Stimulated activated CD4-positive, alpha-beta T cell treated with anti-CD3 and anti-CD28 coated beads, Interleukin-1b, Interleukin-23, amount 100 ng/mL, for 1 hour (primary cell): Measurements from ENCODE around the gene CISD1.

ENCODE experiments used
- DNase-seq, 2 donors: peaks; one replicate each; pipeline ENCODE4 v3.0.0-alpha.2; 2020; ENCODE audit warnings: low read depth in 2 of 2

Gene CISD1

DNA sequence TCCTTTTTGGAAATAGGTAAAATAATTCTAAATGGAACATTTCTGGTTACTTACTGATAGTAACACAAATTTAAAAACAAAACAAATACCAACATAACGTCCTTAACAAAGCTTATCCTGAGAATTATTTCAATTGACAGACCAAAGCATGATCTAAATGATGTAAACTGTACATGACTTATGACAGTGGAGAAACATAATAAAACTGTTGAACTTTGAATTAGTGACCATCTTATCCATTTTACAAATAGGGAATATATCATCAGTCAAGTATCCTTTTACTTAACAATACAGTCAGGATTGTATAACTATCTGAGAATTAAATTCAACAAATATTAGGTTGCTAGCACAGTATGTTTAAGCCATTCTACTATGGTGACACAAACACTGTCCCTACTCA, 3.7 kb upstream of the CISD1 start:
- DNase-seq, result no peak

DNA sequence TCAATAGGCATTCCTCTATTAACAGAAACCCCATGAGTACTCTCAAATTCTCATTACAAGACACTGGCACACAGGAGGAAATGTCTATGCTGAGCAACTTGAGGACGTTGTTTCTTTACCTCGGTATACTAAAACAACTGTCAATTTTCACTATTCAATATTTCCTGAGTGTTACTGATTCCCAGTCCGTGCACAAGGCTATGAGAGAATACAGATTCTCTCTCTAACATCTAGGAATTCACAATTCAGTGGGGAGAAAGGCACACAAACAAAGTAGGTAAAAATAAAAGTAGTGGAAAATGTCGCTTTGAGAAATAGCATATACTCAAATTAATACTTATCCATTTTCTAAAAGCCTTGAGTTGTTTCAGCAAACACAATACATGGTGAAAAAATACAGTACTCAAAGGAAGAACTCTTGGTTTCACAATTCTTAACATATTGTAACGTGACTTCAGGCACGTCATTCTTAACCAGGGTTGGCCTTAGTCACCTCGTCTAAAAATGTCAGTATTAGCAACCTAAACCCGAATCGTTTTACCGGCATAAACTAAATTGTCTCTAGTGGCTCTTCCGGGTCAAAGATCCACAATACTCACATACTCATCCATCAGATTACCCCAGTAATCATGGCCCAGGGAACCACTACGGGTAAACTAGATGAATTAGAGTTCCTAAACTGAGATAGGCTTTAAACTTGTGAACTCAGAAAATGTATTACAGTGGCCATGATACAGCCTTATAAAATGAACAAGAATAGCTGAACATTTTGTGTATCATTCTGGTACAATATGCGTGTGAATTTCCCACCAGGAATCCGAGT, 2.7 kb upstream of the CISD1 start:
- no peak for DNase-seq

DNA sequence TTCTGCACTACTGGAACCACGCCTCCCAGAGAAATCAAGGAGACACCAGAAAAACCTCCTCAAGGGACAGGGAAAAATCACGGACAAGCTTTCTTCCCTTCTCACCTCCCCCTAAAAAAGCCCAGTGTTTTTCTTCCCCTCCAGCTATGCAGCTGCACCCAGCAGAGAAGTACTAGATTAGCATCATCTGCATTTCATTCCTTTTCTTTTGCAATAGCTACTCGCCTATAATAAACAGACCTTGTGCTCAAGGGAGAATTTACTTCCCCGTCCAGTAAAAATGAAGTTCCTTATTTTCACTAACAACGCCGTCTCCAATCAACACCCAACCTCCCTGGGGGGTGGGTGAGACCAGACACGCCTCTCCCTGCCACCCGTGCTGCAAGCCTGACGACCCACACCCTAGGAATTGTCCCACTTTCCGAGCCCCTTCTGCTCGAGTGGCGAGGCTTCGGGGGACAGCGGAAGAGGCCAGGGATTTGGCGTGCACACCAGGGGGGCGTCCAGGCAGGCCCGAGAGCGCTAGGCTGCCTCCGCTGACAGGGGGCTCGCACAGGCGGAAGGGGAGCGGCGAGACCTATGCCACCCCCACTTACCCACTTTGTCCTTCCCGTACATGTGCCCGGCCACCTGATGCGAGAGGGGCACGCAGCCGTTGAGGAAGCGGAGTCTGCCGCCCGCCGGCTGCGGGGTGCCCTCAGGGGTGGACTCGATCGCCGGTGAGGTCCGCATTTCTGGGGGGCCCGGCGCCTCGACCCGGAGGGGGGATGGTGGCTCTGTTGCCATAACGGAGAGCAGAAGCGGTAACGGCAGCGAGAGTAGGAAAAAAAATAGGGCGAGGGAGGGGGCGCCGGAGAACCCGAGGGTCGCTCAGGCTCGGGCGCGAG, 1.9 kb upstream of the CISD1 start:
- DNase-seq, result no peak

DNA sequence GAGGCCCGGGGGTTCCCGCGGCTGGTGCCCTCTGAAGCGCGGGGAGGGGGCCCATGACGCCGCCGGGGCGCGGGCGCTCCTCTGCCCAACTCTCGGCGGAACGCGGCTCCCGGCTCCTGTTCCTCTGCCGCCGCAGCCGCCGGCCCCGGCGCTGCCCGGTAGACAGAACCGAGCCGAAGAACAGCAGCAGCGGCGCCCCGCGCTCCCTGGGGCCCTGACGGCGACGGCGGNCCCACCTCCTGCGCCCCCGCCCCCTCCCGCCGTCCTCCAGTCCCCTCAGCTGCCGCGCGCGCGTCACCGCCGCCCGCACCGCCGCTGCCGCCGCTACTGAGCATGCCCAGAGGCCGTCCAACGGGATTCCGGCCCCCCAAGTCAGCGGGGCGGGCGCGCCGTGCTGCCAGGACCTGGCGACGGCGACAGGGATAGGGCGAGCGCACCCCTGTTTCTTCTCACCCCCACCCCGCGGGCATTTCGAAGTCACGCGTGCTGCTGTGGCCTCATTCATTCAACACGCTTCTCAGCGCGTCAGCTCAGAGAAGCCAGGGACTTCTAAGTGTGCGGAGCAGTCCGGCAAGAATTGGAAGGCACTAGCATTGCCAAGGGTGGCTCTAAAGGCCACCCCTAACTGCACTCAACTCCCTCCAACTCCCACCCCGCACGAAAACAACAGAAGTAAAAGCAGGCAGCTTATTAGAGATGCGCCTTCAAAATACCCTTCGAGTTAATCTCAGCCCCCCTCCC, 1.1 kb upstream of the CISD1 start, which contains the start of gene IPMK:
IPMK (minus strand) TSS at position 182 of the 741 bp plus-strand sequence. CDS start 283 bp downstream, outside the sequence.
- peak; percentile 83 to 85 for DNase-seq

DNA sequence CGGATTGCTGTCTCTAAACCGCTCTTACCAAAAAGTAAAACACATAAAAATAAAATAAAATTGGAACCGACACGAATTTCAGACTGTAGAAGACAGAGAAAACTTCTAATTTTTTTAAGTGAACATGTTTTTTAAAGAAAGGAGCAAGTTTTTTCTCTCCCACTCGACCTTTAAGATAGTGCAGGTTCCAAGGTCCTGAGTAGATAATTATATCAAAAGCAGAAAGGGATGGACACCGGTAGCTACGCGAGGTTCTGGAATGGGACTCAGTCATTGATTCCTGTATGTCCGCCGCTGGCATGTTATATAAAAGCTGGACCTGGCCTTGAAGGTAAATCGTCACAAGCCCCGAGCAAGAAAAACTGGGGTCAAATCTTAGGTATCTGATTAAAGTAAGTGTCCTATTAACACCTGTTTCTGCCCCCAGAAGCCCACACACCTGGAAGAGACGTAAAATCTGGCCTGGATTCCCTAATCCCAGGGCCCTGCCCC, 462 bp upstream of the CISD1 start:
- no peak for DNase-seq

DNA sequence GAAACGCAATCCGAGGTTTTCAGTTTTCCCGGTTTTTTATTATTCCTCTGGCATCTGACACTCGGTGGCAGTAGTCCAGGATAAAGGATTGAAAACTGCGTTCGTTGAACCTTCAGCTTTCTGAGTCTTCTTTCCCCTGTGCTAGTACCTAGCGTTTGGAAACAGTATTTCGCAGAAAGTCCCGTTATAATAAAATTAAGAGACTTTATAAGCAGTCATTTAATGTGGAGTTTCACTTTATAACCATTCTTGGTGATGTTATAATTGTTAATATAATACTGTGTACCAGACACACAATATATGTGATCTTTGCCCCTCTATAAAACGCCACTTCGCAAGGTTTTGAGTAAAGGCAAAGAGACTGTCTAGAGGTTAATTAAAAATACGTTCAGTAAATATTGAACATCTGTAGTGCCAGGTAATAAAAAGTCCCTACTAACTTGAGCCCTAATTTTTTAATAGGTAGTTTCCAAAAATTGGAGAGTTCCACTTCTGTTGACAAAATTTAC, 874 bp downstream of the CISD1 start:
- DNase-seq, result no peak

DNA sequence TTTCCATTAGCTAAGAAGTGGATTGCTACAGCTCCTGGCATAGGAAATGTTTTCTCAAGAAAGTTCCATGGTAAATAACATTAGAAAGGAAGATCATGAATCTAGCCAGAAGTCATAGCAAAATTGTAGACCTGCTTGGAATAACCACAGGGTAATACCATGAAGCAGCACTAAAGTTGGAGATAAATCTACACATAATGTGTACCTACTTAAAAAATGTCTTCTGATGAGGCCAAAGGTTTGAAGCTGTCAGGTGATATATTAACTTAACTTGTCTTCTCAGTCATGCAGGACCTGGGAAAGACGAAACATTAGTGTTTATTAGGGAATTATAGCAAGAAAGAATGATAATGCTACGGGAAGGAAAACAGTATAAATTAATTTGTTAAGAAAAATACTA, 6.3 kb downstream of the CISD1 start:
- no peak for DNase-seq

DNA sequence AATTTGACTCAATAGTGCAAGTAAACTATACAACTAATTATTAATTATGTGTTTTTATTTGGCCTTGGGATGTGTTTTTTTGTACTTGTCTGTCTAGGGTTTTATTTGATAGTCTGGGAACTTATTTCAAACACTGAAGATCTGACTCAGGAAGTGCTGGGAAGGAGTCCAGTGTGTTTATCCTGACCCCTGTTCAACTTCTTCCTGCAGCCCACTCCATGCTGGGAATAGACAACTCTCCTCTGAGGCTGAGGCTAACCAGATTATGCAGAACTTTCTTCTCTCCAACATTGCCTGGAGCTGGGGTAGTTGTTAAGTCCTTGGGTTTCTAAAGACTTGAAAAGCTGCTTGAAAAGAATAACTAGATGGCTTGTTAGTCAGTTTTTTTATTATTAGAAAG, 6.9 kb downstream of the CISD1 start:
- no peak for DNase-seq

DNA sequence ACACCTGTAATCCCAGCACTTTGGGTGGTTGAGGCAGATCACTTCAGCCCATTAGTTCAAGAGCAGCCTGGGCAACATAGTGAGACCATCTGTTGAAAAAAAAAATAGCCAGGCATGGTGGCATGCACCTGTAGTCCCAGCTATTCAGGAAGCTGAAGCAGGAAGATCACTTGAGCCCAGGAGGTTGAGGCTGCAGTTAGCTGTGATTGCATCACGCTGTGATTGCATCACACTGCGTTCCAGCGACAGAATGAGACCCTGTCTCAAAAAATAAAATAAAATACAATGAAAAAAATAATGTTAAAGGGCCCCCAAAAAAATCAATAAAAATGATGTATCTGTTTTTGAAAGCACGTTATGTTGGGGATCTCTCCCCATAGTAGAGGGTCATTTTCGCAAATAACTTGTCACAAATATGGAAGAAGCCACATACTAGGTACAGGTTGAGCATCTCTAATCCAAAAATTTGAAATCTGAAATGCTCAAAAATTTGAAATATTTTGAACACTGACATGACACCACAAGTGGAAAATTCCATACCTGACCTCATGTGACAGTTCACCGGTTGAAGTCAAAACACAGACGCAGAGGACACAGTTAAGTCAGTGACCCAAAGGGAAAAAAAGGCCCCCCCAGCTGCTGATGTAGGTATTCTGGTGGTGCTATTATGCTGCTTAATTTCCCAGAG, 9.5 kb downstream of the CISD1 start:
- no peak for DNase-seq

DNA sequence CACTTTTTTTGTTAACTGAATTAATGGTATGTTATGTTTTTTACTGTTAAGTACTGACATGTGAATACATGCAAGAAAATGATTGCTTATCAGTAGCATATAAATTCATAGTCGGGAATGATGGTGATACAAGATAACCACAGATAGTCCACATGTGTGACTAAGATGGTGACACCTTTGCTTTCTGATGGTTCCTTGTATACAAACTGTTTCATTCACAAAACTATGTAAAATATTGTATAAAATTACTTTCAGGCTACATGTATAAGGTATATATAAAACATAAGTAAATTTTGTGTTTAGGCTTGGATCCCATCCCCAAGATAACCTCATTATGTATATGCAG, 10.0 kb downstream of the CISD1 start:
- DNase-seq, result no peak

DNA sequence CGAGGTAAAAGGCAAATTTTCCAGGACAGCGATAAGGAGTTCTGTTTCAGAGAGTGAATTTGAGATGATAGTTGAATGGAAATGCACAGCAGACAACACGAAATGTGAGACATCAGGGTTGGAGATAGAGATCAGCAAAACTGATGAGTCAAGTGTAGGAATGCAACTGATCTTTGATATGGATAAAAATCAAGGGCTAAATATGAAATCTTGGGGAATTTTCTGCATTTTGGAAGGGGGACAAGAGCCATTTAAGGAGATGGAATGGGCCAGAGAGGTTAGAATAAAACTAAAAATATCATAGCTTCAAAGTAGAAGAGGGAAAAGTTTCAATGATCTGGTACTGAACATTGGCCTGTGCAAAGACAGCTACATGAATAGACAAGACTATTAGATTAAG, 11.5 kb downstream of the CISD1 start:
- no peak for DNase-seq

DNA sequence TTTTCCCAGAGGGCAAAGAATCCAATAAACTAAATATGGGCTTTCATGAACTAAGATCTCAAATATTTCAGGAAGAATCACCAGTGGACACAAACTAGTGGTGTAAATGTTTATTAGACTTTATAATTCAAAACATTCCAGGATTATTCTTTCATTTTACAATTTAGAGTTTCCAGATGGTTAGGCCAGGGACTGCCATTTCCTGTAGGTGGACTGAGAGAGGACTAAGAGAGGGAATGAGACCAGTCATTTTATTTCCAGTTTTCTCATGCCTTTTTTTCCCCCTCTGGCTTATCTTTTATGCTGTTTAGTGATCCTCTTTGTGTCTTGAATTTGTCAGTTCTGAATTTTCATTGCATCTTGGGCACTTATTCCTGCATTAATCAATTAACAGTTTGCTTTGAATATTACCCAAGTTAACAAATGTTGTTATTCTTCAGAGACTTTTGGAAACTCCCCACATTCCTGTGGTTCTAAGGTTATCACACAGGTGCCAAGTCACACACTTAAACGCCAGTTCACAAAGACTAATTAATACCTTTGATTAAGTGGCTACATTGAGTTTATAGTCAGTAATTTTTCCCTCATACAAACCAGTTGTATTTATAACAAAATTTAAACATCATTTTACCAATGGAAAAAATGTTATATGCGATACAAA, 12.3 kb downstream of the CISD1 start:
- no peak for DNase-seq

DNA sequence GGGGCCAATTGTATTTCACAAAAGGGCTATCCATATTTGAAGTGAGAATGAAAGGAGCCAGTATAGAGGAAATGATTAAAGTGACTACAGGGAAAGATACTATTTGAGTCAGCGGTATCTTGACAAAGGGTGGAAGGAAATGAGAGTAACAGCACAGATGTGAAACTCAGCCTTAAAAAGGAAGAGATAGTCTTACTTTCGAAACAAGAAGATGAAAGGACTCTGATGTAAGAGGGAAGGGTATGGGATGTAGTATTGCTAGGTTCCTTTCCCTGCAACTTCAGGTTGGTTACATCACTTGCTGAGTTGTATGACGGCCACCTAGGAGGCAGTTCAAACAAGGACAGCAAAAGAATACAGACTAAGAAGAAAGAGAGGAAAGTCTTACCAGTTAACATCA, 13.7 kb downstream of the CISD1 start:
- DNase-seq, result no peak

DNA sequence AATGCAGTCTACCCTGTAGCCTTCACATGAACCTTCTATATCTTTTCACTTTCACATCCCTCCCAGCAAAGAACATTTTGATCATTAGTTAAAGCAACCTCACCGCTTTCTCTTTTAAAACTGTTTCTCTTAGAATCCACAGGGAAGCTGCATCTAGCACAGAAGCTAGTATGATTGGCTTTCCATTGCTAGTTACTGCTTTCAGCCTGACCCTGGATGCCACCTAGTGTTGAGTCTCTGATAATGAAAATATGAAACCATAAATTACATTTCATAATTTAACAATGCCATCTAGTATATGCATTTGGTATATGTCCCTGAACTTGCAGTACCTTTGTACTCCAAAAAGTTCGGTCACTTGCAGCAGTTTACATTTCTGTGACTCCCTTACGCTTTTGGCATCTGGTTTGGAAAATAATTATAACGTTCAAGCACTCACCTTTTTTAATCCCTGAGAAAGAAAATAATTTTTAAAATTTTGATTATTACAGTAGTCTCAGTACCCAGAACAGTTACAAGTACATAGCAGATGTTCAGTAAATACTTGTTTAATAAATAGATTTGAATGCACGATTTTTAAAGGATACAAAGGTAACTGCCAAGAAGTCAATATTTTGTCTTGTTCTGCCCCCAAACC, 22.7 kb downstream of the CISD1 start:
- no peak for DNase-seq

DNA sequence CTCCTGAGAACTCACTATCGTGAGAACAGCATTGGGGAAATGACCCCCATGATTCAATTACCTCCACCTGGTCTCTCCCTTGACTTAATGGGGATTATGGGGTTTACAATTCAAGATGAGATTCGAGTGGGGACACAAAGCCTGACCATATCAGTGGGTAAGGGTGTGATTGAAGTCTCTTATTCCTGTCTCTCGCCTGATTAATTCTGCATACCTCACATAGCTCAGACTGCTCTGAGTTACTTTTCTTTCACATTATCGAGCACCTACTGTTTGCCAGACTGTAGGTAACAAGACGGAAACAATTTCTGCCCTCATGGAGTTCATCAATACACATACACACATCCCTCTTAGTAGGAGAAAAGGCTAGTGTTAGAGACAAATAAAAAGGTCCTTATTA, 25.0 kb downstream of the CISD1 start:
- no peak for DNase-seq

DNA sequence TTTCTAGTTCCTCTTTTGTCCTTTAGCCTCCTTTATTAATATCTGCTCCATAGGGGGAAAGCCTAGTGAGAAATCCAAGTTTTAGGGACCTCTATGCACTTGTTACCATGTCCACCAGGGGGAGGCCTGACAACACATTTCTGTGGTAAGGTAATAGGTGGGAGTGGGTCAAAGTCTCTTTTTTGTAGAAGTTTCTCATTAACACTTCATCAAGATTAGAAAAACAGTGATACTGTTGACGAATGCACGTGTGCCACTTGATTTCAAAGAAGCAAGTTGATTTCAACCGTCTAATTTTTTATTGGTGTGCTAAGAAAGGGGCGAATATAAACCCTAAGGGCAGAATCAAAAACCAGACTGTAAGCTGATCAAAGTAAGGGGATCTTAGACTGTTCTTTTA, 30.6 kb downstream of the CISD1 start:
- DNase-seq, result peak in 1 of 2 donors; percentile 29

DNA sequence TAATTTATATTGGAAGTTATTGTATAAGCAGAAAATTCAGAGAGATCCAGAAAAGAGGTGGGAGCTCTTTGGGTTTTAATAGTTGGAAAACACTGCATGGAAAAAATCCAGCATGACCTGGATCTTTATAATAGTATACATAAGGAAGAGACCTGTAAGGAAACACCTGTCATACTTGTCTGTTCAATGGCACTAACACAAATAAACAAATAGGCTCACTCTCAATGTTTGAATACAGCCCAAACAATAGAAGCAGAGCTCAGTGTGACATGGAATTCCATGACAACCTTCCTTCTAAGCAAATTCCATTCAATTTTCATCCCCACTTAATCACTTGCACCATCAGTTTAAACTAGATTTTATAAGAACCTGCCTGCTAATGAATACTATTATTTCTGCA, 31.7 kb downstream of the CISD1 start:
- DNase-seq, result no peak

DNA sequence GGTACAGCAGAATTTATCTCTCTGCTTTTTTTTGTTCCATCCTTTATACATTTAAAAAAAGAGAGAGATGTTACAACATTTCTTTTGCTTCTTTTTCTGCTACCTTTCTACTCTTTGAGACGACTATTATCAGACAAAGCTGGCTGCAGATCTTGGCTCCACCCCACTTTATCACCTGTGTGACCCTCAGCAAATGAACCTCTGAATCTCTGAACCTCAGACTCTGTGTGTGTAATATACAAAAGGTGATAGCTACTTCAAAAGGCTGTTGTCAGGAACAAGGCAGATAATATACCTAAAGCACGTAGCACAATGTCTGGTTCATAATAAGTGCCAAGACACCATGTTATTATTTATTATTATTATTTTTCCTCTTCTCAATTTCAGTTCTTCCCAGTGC, 33.3 kb downstream of the CISD1 start:
- no peak for DNase-seq

DNA sequence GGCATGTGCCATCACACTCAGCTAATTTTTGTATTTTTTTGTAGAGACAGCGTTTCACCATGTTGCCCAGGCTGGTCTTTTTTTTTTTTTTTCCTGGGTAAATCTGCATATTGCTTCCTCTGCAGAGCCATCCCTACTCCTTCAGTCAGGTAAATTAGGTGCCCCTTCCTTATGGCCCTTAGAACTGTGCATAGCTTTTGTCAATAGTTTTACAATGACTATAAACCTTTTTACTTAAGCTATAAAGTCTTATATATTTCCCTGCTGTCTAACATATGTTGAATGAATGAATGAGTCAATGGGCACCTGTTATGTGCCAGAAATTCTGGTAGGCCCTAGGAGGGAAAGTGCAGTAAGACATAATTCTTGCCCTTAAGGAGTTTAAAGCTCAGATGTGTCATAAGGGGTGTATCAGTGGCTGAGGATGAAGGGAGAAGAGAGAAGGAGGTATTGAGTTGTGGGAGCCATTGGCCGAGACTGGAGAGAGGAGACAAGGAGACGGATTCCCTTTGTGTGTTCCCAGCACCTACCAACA, 35.2 kb downstream of the CISD1 start:
- DNase-seq, result no peak

DNA sequence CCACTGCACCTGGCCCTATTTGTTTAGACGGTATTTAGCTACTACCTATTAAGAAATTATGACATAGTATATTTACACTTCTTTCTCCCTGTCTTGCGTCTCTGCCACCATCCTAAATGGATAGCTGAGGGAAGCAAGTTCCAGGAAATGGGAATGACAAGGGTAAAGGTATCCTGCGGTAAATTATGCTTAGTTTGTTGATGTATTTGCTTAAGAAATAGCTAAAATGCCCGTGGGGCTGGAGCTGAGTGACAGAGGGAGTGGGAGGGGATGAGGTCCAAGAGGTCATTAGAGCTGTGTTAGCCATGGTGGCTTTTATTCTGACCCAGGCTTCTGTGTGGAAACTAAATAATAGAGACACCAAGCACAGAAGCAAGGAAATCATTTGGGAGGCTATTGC, 36.9 kb downstream of the CISD1 start:
- DNase-seq, result no peak
